Measurements from ENCODE around the gene RGPD8.

The RGPD8 gene

GRCh38 chr2:112321375-112322320 lies 111.8 kb downstream of the RGPD8 start:
- DNase-seq = no peak
